HG02981 (cell line): ENCODE data around the gene NEMF.
"Not testable (repeated sequence)": the region's sequence is repeated elsewhere in the genome, so short reads cannot be mapped to it uniquely, and the experiment has no call there.

Experiments used
- ATAC-seq: cut with Tn5 transposase; IDR thresholded peaks from one replicate; pipeline ENCODE4 v1.9.1; 2021; ENCODE audit warnings: mild to moderate bottlenecking, moderate library complexity; ENCODE audit not compliant: unreplicated experiment

NEMF gene

DNA sequence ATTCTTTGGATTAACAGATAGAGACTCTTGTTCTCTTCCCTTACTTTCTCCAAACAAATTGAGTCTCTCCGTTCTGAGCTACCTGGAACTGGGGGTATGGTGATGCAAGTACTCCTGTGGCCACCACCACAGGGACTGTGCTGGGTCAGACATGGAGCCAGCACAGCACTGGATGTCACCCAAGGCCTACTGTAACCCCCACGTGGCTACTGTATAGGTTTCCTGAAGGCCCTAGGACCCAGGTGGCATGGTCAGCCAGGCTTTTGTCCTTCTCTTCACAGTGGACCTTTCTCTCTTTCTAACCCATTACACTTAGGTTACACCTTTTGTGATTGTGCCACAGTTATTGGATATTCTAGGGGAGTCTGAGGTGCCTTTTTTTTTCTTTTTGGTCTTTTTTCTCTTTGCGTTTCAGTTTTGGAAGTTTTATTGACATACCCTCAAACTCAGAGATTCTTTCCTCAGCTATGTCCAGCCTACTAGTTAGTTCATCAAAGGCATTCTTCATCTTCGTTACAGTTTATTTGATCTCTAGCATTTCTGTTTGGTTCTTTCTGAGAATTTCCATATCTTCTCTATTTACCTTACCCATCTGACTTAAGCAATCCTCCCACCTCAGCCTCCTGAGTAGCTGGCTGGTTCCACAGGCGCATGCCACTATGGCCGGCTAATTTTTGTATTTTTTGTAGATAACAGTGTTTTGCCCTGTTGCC lies 90.6 kb downstream of the NEMF start:
- ATAC-seq: no peak

DNA sequence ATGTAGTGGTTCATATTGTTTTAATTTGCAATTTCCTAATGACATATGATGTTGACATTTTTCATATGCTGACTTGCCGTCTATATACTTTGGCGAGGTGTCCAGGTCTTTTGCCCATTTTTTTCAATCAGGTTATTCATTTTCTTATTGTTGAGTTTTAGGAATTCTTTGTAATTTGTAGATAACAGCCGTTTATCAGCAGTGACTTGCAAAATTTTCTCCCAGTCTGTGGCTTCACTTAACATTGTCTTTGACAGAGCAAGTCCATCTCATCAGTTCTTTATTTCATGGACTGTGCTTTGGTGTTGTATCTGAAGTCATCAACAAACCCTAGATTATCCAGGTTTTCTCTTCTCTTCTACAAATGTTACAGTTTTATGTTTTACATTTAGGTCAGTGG lies 97.2 kb downstream of the NEMF start:
- ATAC-seq: no peak

DNA sequence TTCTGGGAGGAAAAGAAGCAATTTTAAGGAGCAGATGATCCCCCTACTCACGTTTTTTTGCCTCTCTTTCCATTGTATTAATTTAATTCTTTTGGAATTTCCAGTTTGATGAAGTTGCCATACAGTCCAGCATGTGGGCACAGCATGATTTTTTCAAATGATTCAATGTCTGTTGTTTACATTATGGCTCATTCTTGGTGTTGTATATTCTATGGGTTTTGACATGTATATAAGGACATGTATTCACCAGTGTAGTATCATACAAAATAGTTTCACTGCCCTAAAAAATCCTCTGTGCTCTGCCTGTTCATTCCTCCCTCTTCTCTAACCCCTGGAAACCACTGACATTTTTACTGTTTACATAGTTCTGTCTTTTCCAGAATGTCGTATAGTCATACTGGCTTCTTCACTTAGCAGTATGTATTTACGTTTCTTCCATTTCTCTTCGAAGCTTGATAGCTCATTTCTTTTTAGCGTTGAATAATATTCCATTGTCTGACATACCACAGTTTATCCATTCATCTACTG lies 98.0 kb downstream of the NEMF start:
- no peak for ATAC-seq

DNA sequence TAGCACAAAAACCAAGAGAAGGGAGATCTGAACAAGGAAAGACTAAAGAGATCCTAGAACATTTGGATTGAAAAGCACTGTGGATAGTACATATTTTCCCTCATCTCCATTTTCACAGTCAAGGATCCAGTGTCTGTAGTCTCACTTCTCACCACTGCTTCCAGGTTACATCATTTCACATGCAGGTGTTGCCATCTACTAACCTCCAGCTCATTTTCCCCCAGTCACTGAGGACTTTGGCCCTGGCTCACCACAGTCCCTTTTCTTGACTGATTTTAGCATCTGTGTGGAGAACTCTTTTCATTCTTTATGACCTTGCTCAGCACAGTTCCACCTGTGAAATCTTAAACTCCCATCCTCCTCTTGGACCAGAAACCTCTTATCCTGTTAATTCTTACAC lies 106.1 kb downstream of the NEMF start:
- ATAC-seq: not testable (repeated sequence)

DNA sequence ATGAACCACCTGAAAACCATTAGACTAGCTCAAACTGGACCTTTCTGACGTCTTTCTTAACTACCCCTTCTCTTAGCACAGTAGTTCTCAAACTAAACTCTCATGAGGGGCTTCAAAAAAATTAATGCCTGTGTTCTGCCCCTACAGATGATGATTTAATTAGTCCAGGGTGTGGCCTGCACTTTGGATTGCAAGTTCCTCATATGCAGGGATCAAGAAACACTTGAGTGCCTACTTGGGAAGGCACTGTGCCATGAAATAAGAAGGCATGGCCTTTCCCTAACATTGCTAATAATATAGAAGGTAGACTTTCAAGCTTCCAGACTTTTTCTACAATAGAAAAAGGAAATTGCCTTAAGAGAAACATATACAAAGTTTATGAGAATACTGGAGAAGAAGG lies 107.4 kb downstream of the NEMF start:
- ATAC-seq: no peak

DNA sequence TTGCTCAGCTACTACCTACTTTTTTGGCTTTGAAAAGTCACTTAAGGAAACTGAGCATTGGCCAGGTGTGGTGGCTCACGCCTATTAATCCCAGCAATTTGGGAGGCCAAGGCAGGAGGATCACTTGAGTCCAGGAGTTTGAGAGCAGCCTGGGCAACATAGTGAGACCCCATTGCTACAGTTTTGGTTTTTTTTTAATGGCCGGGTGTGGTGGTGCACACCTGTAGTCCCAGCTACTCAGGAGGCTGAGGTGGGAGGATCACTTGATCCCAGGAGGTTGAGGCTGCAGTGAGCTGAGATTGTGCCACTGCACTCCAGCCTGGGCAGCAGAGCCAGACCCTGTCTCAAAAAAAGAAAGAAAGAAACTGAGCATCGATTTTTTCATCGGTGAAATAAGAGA lies 116.9 kb downstream of the NEMF start:
- ATAC-seq: not testable (repeated sequence)

DNA sequence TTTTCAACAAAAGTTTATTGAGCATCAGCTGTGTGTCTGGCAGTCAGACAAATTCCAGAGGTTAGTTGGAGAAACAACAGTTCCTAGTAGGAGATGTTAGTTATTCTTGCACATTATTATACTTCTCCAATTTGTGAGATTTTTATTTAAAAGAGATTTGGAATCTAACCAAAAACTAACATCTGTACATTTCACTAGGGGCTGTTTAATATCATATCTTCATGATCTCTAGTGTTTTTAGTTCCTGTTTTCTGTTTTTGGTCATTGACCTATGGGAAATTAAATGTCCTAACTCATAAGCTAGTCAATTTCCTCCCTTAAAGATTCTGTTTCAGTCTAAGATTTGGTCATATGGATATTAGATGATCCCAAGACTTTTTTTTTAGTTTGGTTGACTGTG lies 118.8 kb downstream of the NEMF start:
- ATAC-seq: no peak

DNA sequence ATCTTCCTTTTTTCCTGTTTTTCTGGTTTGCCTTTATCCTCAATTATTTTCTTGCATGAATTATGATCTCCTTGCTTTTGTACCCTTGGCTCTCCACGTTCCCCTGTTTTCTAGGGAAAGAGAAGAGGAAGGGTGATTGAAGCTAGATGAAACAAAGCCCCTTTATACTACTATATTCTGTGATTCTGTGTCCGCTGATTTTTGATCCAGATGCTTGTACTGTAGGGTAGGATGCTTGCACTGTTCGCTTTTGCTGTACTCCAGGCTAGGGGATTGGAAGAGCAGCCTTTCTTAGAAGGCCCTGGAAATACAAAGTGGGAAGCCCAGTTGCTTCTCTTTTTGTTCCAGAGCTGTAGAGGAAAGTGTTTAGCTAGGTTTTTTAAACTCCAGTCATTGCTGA lies 119.7 kb downstream of the NEMF start:
- no peak for ATAC-seq
